GM13977 (cell line): ENCODE results near the gene DENND1A.

ENCODE experiments used
- DNase-seq: peaks from one replicate; pipeline ENCODE4 v3.0.0; 2012; ENCODE audit warnings: low spot score
- in situ Hi-C: fragments of 300-500 bp; cut with MboI; formaldehyde crosslinking; loops from one replicate; pipeline ENCODE4 v1.12.0; 2022; ENCODE audit warnings: low sequenced_read_pairs, low pct_unique_long_range_greater_than_20kb, mixed read lengths, inconsistent platforms; ENCODE audit not compliant: unreplicated experiment
- TF ChIP-seq, protein P1 (sequence below): IDR thresholded peaks from 2 replicates; pipeline ENCODE4 v1.5.1; 2012; ENCODE audit warnings: mild to moderate bottlenecking, control low read depth; ENCODE audit not compliant: insufficient read depth; ENCODE audit errors: extremely low read depth, missing control alignments

Gene DENND1A

DNA sequence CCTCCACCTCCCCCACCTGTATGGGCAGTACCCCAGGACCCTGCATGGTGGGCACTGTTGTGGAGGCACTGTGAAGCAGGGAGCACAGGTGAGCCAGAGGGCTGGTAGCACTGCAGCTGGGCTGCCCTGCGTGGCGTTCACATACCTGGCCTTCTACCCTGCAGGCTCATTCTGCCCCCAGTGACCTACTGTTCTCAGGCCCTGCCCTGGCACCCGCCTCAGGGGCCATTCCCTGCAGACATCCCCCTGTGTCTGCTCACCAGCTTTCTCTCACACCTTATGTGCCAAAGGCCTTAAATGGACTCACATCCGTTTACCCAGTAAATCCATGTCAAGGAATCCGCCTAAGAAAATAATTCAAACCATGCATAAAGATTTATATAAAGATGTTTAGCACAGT, 377.4 kb downstream of the DENND1A start:
- in situ Hi-C loops = no loop called here
- DNase-seq = no peak
- TF ChIP-seq, protein P1, sequence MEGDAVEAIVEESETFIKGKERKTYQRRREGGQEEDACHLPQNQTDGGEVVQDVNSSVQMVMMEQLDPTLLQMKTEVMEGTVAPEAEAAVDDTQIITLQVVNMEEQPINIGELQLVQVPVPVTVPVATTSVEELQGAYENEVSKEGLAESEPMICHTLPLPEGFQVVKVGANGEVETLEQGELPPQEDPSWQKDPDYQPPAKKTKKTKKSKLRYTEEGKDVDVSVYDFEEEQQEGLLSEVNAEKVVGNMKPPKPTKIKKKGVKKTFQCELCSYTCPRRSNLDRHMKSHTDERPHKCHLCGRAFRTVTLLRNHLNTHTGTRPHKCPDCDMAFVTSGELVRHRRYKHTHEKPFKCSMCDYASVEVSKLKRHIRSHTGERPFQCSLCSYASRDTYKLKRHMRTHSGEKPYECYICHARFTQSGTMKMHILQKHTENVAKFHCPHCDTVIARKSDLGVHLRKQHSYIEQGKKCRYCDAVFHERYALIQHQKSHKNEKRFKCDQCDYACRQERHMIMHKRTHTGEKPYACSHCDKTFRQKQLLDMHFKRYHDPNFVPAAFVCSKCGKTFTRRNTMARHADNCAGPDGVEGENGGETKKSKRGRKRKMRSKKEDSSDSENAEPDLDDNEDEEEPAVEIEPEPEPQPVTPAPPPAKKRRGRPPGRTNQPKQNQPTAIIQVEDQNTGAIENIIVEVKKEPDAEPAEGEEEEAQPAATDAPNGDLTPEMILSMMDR = no peak

DNA sequence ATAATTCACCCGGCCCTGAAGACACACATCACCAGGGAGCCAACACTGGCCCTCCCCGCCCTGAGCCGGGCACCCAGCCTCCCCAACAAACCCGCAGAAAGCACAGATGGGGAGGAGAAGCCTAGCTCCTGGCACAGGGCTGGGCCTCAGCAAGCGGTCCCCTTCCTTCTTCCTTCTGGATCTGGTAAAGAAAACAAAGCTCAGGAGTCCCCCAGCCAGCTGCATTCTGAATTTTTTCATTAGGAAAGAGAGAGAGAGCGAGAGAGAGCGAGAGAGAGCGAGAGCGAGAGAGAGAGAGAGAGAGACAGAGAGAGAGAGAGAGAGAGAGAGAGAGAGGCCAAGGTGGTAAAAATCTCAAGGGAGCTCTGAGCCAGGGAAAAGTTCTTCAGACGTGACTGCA, 378.2 kb downstream of the DENND1A start:
- TF ChIP-seq, protein P1 = no peak
- in situ Hi-C loops = no loop called here
- no peak for DNase-seq

DNA sequence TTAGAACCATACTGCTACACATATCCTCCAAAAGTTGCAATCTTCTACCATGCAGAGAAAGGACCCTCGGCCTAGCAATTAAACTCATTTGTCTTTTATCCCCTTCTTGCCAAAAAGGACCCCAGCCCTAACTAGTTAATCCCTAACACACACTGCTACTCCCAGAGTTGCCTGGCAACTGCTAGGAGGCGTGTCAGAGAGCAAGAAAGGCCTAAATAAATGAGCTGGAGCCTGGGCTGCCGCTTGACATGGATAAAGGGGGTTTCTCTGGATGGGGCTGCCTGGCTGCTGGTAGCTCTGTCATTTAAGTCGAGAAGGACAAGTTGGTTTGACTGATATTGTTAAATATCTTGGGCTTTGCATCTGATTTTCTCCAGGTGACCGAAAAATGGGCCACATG, 379.1 kb downstream of the DENND1A start:
- TF ChIP-seq, protein P1 = no peak
- in situ Hi-C loops = no loop called here
- no peak for DNase-seq

DNA sequence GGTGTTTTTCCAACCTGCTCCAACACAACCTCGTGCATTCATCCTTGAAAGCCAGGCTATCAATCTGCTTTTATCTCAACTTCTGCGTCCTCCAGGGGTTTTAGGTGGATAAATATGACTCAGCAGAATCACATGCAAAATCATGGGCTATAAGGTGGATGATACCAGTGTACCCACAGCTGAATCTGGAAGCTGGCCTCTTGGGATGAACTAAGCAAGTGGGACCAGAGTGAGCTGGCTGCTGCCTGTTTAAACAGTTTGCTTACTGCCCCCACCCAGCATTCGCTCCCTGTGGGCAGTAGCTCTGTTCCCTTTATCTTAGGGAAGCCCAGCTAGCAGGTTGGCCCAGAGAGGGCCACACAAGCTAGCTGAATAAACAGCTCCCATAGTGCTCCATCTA, 379.9 kb downstream of the DENND1A start:
- TF ChIP-seq, protein P1 = no peak
- DNase-seq = no peak
- in situ Hi-C loops = no loop called here

DNA sequence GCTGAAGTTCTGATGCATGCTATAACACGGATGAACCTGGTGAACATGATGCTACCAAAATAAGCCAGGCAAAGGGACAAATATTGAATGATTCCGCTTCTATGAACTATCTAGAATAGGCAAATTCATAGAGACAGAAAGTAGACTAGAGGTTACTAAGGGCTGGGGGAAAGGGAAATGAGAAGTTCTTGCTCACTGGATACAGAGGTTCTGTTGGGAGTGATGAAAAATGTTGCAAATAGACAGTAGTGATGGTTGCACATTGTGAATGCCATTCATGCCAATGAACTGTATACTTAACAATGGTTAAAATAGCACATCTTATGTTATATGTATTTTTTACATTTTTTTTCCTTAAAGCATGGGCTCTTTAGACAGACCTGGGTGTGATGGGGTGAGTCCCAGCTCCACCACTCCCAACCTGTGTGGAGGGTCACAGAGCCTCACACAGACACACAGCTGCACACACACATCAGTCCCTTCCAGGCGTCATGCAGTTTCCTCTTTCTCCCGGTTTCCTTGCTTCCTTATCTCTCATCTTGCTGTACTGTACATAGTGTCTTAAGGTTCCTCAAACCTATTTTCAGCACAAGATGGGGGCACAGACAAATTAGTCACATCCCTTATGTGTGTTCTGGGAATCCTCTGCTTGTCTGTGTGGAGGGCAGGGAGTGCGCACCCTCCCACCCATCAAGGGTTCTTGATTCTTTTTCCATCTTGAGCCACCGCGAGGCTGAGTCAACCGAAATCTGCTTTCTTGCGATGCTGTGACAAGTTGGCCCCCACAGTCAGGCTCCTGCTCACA, 381.0 kb downstream of the DENND1A start:
- TF ChIP-seq, protein P1 = no peak
- in situ Hi-C loops = loop anchor here (25.0 kb wide), 1 partner anchor 463 kb away; the partner anchor contains the start of gene LHX2
- DNase-seq = no peak

DNA sequence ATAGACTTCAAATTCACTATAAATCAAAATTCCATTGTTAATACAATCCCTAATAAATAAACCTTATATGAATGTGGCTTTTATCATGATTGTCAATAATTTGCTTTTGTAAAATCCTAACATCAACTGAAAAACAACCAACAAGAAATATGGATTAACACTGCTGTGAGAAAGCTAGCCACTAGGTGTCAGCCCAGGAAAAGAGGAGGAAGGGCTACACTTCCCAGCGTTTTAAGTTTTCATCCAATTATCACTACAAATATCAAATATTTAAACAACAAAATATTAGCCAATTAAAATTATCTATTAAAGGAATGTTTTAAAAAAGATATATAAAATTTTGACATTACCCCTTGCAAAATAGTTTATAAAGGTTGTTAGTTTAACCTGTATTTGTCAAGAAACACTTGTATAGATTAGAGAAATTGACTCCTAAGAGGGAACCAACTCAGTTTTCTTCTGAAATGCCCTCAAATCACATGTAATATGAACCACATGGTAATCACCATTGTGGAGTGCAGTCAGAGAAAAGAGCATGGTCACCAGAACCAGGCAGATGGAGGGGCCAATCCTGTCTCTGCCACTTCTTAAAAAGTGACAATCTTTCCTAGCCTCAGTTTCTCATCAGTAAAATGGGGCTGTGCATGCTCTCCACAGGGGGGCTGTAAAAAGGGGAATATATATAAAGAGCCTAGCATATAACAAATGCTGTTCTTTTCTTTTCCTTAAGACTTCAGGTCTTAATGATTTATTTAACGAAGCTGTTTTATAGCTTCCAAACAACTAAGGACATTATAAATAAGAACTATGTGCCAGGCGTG, 385.7 kb downstream of the DENND1A start:
- in situ Hi-C loops = loop anchor here (25.0 kb wide), 1 partner anchor 468 kb away; the partner anchor contains the start of gene LHX2
- DNase-seq = peak; percentile 57
- TF ChIP-seq, protein P1 = peak; percentile 86
